DOHH2 (cell line): ENCODE measurements around the gene NSD2.

ENCODE experiments used
- EZH2phosphoT487 ChIP-seq: fragments of 200-600 bp; sonication (generic); IDR thresholded peaks from 2 replicates; pipeline ENCODE4 v1.6.1; 2017; ENCODE audit warnings: borderline replicate concordance, mild to moderate bottlenecking, antibody characterized with exemption, low read length, moderate library complexity, mixed read lengths
- TF ChIP-seq, protein P1 (sequence below): fragments of 200-600 bp; sonication (generic); IDR thresholded peaks from one replicate; pipeline ENCODE4 v1.5.1; 2014; ENCODE audit warnings: antibody characterized with exemption, mild to moderate bottlenecking, low read depth, low read length; ENCODE audit not compliant: poor library complexity, severe bottlenecking

- TF ChIP-seq, protein P1, sequence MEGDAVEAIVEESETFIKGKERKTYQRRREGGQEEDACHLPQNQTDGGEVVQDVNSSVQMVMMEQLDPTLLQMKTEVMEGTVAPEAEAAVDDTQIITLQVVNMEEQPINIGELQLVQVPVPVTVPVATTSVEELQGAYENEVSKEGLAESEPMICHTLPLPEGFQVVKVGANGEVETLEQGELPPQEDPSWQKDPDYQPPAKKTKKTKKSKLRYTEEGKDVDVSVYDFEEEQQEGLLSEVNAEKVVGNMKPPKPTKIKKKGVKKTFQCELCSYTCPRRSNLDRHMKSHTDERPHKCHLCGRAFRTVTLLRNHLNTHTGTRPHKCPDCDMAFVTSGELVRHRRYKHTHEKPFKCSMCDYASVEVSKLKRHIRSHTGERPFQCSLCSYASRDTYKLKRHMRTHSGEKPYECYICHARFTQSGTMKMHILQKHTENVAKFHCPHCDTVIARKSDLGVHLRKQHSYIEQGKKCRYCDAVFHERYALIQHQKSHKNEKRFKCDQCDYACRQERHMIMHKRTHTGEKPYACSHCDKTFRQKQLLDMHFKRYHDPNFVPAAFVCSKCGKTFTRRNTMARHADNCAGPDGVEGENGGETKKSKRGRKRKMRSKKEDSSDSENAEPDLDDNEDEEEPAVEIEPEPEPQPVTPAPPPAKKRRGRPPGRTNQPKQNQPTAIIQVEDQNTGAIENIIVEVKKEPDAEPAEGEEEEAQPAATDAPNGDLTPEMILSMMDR: no peak
- no peak for TF ChIP-seq EZH2phosphoT487
Observed at GRCh38 chr4:1971456-1972200, 100.4 kb downstream of the NSD2 start.
